GM08714 (cell line): ENCODE results near the gene RXRB.
"Not testable (repeated sequence)": the region's sequence is repeated elsewhere in the genome, so short reads cannot be mapped to it uniquely, and the experiment has no call there.

Experiments
- H3K4me3 ChIP-seq: fragments of 200-500 bp; sonication (Bioruptor generic); 2 replicates; pipeline ENCODE4 v1.5.1; 2014; ENCODE audit warnings: mild to moderate bottlenecking, low read length, inconsistent platforms
- ZNF274 ChIP-seq: IDR thresholded peaks from 2 replicates; pipeline ENCODE4 v1.6.1; 2012; ENCODE audit warnings: mild to moderate bottlenecking, low read depth, low read length

Gene RXRB

DNA sequence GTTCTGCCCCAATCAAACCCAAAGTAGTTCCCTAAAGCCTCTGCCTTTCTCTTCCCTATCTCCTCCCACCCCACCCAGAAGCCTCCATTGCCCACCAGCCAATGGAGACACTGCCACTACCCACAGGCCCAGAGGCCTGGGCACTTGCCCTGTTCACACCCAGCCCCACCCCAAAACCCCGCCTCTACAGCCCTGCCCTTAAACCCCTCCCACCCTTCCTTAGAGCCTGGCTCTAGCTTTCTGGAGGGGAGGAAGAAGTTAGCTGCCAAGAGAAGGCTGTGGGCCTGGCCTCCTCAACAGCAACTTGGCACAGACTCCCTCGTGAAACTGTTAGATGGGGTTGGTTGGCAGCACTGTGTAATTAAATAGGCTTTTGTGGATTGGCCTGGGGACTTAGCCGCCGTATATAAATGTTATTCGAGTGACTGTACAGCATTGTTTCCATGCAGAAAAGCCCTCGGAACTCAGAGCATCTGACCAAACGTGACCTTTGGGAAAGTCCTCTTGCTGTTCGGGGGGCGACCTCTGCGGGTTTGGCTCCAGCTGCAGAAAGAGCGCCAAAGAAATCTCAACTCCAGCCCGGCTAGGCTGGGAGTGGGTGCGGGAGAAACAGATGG is 39.6 kb downstream of the RXRB start:
- TF ChIP-seq ZNF274: no peak
- H3K4me3 ChIP-seq: no peak overlapping the region

DNA sequence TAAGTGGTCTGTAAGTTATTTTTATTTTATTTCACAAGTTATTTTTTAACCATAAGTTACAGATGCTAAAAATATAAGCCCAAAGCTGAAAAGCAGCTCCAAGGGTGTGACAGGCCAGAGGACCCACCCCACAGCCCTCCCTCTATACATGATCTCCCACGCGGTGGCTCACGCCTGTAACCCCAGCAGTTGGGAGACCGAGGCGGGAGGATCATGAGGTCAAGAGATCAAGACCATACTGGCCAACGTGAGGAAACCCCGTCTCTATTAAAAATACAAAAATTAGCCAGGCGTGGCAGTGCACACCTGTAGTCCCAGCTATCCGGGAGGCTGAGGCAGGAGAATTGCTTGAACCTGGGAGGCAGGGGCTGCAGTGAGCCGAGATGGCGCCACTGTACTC is 40.4 kb downstream of the RXRB start:
- no peak for TF ChIP-seq ZNF274
- H3K4me3 ChIP-seq: no peak overlapping the region

DNA sequence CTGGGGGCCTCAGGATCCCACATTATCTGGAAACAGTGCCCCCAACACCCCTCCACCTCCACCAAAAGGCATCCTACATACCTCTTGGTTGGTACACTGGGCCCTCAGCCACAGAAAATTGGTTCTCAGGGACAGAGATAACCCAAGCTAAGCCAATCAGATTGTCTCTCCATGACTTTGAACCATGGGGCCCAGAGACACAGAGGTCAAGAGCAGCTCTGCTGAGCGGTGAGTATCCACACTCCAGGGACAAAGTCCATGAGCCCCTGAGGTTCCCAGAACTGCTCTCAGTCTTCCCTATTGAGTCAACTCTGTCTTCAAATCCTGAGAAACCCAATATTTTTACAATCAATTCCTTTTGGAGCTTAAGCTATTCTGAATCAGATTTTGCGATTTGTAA is 43.5 kb downstream of the RXRB start:
- H3K4me3 ChIP-seq: no peak overlapping the region
- TF ChIP-seq ZNF274: no peak

DNA sequence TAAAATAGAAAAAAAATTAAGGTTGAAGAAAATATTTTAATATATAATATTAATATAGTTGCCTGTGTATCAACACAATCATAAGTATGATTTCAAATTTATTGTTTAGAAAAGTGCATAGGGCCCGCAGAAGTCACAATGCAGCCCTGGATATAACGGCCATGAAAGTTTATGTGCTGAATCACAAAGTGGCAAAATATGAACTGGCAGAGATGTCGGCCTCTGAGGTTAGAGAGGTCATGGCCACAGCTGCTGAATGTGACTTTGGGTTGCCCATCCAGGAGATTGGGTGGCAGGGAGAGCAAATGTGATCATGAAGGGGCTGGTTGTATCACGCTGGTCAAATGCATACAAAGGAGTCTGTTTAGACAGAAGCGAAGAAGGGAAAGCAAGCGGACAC is 43.9 kb downstream of the RXRB start:
- no peak for TF ChIP-seq ZNF274
- no peak overlapping the region for H3K4me3 ChIP-seq

DNA sequence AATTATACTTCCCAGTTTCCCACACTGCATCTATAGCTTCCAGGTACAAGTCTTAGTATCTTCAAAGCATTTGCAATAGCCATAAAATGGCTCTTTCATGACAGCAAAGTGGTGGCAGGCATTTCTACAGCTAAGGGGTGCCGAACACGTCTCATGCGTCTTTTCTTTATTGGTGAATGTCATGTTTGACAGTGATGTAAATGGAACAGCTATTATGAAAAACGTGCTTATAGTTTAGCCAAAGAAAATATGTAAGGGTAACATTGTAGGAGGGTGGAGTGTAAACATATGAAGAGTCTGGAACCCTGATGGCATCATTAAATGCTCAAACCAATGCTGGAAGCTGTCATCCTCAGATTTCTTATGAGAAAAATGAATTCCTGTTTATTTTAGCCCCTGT is 46.1 kb downstream of the RXRB start:
- TF ChIP-seq ZNF274: no peak
- H3K4me3 ChIP-seq: no peak overlapping the region

DNA sequence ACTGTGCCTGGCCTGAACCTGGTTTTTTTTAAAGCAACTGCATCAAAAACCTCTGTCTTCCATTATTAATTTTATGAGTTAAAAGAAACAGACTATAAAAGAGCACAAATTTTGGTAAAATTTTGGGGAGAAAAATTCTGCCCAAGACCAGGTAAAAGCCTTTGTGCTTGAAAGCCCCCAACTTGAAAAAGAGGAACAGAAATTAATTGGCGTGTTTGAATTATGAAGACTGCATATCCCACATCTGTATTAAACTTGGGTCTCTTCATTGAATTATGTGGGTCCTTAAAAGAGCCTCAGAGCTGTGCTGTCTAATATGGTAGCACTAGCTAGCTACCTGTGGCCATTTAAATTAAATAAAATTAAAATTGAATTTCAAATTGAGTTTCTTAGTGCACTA is 49.4 kb downstream of the RXRB start:
- TF ChIP-seq ZNF274: no peak

DNA sequence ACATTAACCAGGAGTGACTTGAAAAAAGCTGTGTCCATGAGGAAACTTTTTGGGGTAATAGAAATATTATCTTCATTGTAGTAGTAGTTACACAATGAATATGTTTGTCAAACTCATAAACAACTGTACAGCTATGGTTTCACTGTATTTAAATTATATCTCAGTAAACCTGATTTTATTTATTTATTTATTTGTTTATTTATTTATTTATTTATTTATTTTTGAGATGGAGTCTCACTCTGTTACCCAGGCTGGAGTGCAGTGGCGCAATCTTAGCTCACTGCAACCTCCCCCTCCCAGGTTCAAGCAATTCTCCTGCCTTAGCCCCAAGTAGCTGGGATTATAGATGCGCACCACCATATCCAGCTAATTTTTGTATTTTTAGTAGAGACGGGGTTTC is 49.9 kb downstream of the RXRB start:
- not testable (repeated sequence) for H3K4me3 ChIP-seq

More for the DNA sequence above, 49.4 kb downstream of the RXRB start:
- no peak overlapping the region for H3K4me3 ChIP-seq

DNA sequence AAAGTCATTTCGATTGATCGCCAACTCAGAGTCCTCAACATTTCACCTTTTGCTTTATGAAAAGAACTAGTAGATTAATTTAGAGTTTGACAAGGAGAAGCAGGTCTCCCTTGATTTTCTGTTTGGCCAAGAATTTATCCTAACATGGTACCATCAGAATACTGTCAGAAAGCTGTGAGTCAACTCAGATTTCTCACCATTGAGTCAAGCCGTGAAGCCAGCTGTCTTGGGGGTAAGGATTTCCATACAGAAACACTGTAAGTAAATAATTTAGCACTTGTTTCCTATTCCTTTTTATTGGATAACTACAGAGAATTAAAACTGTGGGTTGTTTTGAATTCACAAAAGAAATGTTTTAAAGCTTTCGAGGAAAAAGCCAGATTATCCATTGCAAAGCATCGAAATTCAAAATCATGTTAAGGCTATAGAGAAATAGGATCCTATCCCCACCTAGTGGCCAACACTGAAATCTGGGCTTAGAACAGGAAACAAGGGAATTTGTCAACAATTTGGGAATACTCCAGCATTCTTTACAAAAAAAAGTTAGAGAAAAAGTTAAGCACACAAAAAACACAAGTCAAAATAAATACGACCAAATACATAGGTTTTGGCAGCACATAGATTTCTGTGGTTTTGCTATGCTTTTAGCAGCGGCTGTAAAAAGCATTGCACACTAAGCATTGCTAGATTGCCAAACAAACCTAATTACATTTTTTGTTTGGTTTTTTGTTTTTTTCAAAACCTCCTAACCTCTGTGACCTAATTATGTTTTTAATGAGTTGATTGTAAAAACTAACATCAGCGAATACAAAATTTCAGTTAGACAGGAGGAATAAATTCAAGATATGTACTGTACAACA is 52.4 kb downstream of the RXRB start:
- H3K4me3 ChIP-seq: no peak overlapping the region

DNA sequence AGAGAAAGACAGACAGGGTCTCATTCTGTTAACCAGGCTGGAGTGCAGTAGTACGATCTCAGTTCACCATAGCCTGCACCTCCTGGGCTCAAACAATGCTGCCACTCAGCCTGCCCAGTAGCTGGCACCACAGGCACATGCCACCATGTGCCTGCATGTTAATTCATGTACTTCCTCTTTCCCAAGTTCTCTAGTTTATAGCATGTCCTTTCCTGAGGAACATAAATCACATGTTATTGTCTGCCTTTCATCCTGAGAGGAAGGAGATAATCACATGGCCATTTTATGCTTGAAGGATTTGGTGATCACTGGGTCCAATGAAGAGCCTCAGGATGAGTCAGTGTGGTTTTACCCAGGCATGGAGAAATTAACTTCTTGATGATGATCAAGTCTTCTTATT is 56.1 kb downstream of the RXRB start:
- H3K4me3 ChIP-seq: no peak overlapping the region
- TF ChIP-seq ZNF274: no peak

More for the DNA sequence above, 52.4 kb downstream of the RXRB start:
- no peak for TF ChIP-seq ZNF274
